ENCODE data around the gene AVPR2.

AVPR2 gene

DNA sequence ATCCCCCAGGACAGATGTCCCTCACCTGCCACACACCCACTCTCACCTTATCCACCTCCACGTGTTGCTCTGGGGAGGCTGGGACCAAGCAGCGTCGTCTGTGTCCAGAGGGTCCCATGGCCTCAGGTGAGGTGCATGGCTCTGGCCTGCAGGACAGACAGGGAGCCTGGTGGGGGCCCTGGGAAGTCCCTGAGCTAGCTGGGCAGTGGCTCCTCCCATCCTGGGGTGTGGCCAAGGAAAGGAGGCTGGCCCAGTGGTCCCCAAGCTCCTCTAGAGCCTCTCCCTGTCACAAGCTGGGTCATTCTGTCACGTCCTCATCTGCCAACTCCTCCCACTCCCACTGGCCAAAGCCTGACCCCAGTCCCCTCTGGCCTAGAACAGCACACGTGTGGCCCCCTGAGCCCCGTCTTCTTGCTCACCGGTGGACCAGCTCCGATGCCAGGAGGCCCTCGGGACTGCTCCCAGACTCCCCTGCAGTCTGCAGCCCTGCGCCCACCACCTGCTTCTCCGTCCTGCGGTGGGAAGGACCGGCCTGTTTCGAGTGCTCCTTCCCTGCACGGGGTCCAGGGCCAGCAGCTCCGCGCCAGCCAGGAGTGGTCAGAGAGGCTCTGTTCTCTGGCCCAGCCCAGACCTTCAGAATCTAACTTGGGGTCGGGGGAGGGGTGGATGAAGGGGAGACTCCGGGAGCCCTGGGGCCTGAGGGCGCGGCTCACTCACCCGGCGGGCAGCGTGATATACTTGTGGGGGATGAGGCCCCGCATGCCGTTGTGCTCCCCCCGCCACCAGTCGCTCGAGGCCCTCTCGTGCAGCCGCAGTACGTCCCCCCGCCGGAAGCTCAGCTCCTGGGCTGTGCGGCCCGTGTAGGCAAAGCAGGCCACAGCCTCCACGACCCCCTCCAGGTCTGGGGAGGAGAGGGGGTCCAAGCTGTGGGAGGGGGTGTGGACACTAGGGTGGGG lies 4.8 kb downstream of the AVPR2 start:
- no peak overlapping the region for H3K4me3 ChIP-seq (ENCODE audit: low read depth in 1 of 2, low read length in 2 of 2)

DNA sequence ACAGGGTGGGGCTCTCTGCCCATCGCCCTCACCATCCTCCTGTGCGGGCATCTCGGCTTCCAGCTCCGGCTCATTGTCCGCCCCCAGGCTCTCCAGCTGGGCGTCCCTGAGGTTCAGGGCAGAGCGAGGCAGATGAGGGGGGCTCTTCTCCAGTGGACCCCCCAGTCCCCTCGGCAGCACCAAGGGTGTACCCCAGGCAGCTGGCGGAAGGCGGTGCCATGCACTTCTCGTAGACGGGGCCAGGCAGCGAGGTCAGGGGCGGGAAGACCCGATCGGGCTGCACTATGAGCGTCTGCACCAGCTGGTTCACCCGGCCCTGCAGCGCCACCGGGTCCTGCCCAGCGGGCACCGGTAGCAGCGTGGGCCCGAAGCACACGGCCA lies 5.5 kb downstream of the AVPR2 start:
- Histone ChIP-seq H3K36me3 (ENCODE audit: control insufficient read depth in 1 of 2, insufficient read depth in 2 of 2, low read length in 2 of 2) (no peaks in the 10 kb centered on the region), H3K27ac (ENCODE audit: low read length) (no peak overlapping the region), H3K9me3 (ENCODE audit: control insufficient read depth in 1 of 2, low read length in 2 of 2) (no peaks in the 10 kb centered on the region), H3K4me1 (ENCODE audit: control insufficient read depth in 1 of 2, insufficient read depth in 2 of 2, low read length in 2 of 2) (no peaks in the 10 kb centered on the region), H3K4me3 (ENCODE audit: low read depth in 1 of 2, low read length in 2 of 2) (no peak overlapping the region), H3K27me3 (ENCODE audit: low read depth, low read length) (no peaks in the 10 kb centered on the region)

More for the DNA sequence above, 4.8 kb downstream of the AVPR2 start:
- Histone ChIP-seq H3K27ac (ENCODE audit: low read length) (no peak overlapping the region), H3K27me3 (ENCODE audit: low read depth, low read length) (no peaks in the 10 kb centered on the region), H3K4me1 (ENCODE audit: control insufficient read depth in 1 of 2, insufficient read depth in 2 of 2, low read length in 2 of 2) (peaks cover 0 to 4% of the 10 kb centered on the region in 2 donors), H3K9me3 (ENCODE audit: control insufficient read depth in 1 of 2, low read length in 2 of 2) (no peaks in the 10 kb centered on the region), H3K36me3 (ENCODE audit: control insufficient read depth in 1 of 2, insufficient read depth in 2 of 2, low read length in 2 of 2) (no peaks in the 10 kb centered on the region)

DNA sequence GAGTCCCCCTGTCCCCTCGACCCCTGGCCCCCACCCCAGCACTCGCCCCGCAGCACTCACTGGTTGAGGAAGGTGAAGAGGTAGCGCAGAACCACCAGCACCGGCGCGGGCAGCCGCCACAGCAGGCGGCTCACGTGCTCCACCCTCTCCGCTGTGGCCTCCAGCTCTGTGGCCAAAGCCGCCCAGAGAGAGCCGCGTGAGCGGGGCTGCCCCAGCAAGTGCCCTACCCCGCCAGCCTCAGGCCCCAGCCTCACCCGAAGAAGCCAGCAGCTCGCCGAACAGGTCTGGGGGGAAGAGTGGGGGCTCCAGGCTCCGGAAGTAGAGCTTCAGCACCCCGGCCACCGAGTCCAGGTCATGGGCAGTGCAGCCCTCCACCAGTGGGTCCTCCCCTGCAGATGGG lies 6.0 kb downstream of the AVPR2 start:
- Histone ChIP-seq H3K4me3 (ENCODE audit: low read depth in 1 of 2, low read length in 2 of 2) (no peak overlapping the region), H3K27me3 (ENCODE audit: low read depth, low read length) (no peaks in the 10 kb centered on the region), H3K9me3 (ENCODE audit: control insufficient read depth in 1 of 2, low read length in 2 of 2) (no peaks in the 10 kb centered on the region), H3K4me1 (ENCODE audit: control insufficient read depth in 1 of 2, insufficient read depth in 2 of 2, low read length in 2 of 2) (no peaks in the 10 kb centered on the region), H3K27ac (ENCODE audit: low read length) (no peak overlapping the region), H3K36me3 (ENCODE audit: control insufficient read depth in 1 of 2, insufficient read depth in 2 of 2, low read length in 2 of 2) (no peaks in the 10 kb centered on the region)

DNA sequence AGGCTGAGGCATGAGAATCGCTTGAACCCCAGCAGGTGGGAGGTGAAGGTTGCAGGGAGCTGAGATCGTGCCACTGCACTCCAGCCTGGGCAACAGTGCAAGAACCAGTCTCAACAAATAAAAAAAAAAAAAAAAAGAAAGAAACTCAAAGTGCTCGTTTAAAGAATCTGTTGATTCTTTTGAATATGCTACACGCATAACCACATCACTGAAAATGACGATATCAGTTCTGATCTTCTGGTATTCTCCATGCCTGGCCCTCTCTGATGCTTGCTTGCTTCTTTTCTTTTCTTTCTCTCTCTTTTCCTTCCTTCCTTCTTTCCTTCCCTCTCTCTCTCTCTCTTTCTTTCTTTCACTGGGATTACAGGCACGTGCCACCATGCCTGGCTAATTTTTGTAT lies 7.3 kb downstream of the AVPR2 start:
- Histone ChIP-seq H3K27me3 (ENCODE audit: low read depth, low read length) (no peaks in the 10 kb centered on the region), H3K4me3 (ENCODE audit: low read depth in 1 of 2, low read length in 2 of 2) (no peak overlapping the region), H3K27ac (ENCODE audit: low read length) (no peak overlapping the region), H3K9me3 (ENCODE audit: control insufficient read depth in 1 of 2, low read length in 2 of 2) (no peaks in the 10 kb centered on the region), H3K36me3 (ENCODE audit: control insufficient read depth in 1 of 2, insufficient read depth in 2 of 2, low read length in 2 of 2) (no peaks in the 10 kb centered on the region), H3K4me1 (ENCODE audit: control insufficient read depth in 1 of 2, insufficient read depth in 2 of 2, low read length in 2 of 2) (no peaks in the 10 kb centered on the region)

DNA sequence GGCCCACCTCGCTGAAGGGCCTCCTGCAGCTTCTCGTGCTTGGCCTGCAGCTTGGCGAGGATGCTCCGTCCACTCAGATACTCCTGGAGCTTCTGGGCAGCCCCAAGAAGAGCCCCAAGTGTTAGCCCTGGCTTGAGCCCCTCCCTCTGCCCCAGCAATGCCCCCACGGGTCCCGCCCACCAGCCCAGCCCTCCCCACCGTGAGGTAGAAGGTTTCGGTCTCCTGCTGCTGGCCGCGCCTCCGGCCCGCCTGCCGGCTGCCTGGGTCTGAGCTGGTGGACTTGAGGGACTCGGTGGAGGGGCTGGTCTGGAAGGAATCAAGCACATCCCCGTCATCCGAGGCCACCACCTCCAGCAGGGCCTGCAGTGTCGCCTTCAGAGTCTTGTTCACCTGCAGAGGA lies 8.7 kb downstream of the AVPR2 start:
- H3K4me1 ChIP-seq (ENCODE audit: control insufficient read depth in 1 of 2, insufficient read depth in 2 of 2, low read length in 2 of 2): no peaks in the 10 kb centered on the region
- H3K27me3 ChIP-seq (ENCODE audit: low read depth, low read length): no peaks in the 10 kb centered on the region
- H3K9me3 ChIP-seq (ENCODE audit: control insufficient read depth in 1 of 2, low read length in 2 of 2): no peaks in the 10 kb centered on the region
- no peaks in the 10 kb centered on the region for H3K36me3 ChIP-seq (ENCODE audit: control insufficient read depth in 1 of 2, insufficient read depth in 2 of 2, low read length in 2 of 2)
- H3K27ac ChIP-seq (ENCODE audit: low read length): no peak overlapping the region
- no peak overlapping the region for H3K4me3 ChIP-seq (ENCODE audit: low read depth in 1 of 2, low read length in 2 of 2)

DNA sequence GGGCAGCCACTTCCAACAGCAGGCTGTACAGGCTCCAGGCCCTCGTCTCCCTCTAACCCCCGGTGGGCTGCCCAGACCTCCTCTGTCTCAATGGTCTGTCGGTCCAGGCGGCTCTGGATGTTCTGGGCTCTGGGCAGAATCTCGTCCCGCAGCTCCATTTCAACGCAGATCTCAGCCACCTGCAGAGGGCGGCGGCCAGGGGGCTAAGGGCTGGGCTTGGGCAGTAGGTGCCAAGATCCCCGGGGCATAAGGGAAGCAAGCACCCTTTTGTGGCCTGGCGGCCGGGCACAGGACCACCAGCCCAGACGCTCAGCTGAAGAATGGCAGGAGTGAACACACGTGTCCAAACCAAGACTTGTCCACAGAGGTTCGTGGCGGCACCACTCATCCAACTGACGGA lies 9.2 kb downstream of the AVPR2 start:
- Histone ChIP-seq H3K36me3 (ENCODE audit: control insufficient read depth in 1 of 2, insufficient read depth in 2 of 2, low read length in 2 of 2) (no peaks in the 10 kb centered on the region), H3K27ac (ENCODE audit: low read length) (no peak overlapping the region), H3K4me3 (ENCODE audit: low read depth in 1 of 2, low read length in 2 of 2) (no peak overlapping the region), H3K4me1 (ENCODE audit: control insufficient read depth in 1 of 2, insufficient read depth in 2 of 2, low read length in 2 of 2) (no peaks in the 10 kb centered on the region), H3K9me3 (ENCODE audit: control insufficient read depth in 1 of 2, low read length in 2 of 2) (no peaks in the 10 kb centered on the region), H3K27me3 (ENCODE audit: low read depth, low read length) (no peaks in the 10 kb centered on the region)

DNA sequence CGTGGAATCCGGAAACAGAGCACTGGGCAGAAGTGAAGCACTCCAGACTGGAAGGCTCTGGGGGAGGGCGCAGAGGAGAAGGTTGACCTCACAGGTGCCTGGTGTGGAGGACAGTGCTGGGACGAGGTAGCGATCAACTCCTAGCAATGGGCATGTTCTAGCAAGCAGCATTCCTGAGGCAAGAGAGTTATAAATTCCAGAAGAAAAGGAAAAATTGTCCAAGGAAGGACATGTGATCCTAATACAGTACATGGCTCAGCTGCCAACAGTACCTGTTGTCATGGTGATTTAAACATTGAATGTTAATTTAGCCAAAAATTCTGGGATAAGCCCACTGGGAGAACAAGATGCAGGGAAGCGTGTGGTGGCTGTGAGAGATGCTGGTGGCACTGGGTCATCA lies 13.4 kb downstream of the AVPR2 start:
- Histone ChIP-seq H3K27me3 (ENCODE audit: low read depth, low read length) (no peaks in the 10 kb centered on the region), H3K36me3 (ENCODE audit: control insufficient read depth in 1 of 2, insufficient read depth in 2 of 2, low read length in 2 of 2) (no peaks in the 10 kb centered on the region), H3K4me3 (ENCODE audit: low read depth in 1 of 2, low read length in 2 of 2) (no peak overlapping the region), H3K4me1 (ENCODE audit: control insufficient read depth in 1 of 2, insufficient read depth in 2 of 2, low read length in 2 of 2) (peaks cover 0 to 17% of the 10 kb centered on the region in 2 donors), H3K9me3 (ENCODE audit: control insufficient read depth in 1 of 2, low read length in 2 of 2) (no peaks in the 10 kb centered on the region), H3K27ac (ENCODE audit: low read length) (no peak overlapping the region)

DNA sequence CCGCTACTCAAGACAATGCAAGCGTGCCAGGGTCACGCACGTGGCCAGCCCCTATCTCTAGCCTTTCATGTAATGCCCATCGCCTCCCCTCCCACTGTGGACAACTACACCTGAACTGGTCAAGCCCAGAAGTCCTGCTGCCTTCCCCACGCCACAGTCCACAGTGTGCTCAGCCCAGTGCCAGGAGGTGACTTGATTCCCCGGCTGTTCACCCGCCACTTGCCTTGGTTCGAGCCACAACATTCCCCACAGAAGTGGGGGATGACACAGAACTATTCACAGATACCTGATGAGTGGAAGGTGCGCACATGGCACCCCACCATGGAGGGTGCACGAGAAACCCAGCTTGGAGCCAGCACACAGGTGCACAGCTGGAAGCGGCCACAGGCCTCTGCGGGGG lies 14.8 kb downstream of the AVPR2 start:
- Histone ChIP-seq H3K9me3 (ENCODE audit: control insufficient read depth in 1 of 2, low read length in 2 of 2) (no peaks in the 10 kb centered on the region), H3K36me3 (ENCODE audit: control insufficient read depth in 1 of 2, insufficient read depth in 2 of 2, low read length in 2 of 2) (no peaks in the 10 kb centered on the region), H3K27ac (ENCODE audit: low read length) (no peak overlapping the region), H3K4me1 (ENCODE audit: control insufficient read depth in 1 of 2, insufficient read depth in 2 of 2, low read length in 2 of 2) (peaks cover 0 to 24% of the 10 kb centered on the region in 2 donors), H3K27me3 (ENCODE audit: low read depth, low read length) (no peaks in the 10 kb centered on the region), H3K4me3 (ENCODE audit: low read depth in 1 of 2, low read length in 2 of 2) (no peak overlapping the region)

DNA sequence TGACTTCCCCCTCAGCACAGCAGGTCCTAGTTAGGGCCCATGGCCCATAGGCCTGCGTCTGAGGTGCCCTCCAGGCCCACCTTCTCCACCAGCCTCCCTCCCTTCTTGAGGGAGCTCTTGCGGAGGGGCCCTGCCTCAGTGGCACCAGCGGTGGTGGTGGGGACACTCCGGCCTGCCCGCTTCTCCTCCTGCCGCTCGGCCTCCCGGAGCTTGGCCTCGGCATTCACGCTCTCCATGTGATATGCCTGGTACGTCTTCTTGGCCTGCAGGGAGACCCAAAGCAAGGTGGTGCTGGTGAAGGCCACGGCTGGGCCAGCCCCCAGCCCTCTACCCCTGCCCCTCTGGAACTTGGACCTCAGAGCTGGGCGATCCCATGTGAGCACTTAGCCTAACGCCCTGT lies 16.1 kb downstream of the AVPR2 start:
- H3K36me3 ChIP-seq (ENCODE audit: control insufficient read depth in 1 of 2, insufficient read depth in 2 of 2, low read length in 2 of 2): no peaks in the 10 kb centered on the region
- H3K27ac ChIP-seq (ENCODE audit: low read length): no peak overlapping the region
- no peaks in the 10 kb centered on the region for H3K27me3 ChIP-seq (ENCODE audit: low read depth, low read length)
- H3K4me1 ChIP-seq (ENCODE audit: control insufficient read depth in 1 of 2, insufficient read depth in 2 of 2, low read length in 2 of 2): peaks cover 0 to 24% of the 10 kb centered on the region in 2 donors
- no peaks in the 10 kb centered on the region for H3K9me3 ChIP-seq (ENCODE audit: control insufficient read depth in 1 of 2, low read length in 2 of 2)
- no peak overlapping the region for H3K4me3 ChIP-seq (ENCODE audit: low read depth in 1 of 2, low read length in 2 of 2)

DNA sequence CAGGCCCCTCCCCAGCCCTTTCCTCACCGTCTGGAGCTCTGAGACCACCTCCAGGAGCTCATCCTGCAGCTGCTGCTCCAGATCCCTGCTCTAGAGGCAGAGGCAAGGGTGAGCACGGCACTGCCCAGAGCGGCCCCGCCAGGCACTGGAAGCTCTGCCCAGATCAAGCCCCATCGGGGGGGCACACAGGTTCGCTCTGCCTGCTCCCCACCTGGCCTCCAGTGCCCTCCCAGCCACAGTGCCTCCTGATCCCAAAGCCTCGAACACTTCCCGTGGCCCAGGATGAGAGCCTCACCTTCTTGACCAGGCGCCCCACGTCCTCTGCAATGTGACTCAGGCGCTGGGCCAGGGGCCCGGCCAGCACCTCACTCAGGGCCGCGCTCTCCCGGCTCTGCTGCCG lies 16.6 kb downstream of the AVPR2 start:
- H3K9me3 ChIP-seq (ENCODE audit: control insufficient read depth in 1 of 2, low read length in 2 of 2): no peaks in the 10 kb centered on the region

DNA sequence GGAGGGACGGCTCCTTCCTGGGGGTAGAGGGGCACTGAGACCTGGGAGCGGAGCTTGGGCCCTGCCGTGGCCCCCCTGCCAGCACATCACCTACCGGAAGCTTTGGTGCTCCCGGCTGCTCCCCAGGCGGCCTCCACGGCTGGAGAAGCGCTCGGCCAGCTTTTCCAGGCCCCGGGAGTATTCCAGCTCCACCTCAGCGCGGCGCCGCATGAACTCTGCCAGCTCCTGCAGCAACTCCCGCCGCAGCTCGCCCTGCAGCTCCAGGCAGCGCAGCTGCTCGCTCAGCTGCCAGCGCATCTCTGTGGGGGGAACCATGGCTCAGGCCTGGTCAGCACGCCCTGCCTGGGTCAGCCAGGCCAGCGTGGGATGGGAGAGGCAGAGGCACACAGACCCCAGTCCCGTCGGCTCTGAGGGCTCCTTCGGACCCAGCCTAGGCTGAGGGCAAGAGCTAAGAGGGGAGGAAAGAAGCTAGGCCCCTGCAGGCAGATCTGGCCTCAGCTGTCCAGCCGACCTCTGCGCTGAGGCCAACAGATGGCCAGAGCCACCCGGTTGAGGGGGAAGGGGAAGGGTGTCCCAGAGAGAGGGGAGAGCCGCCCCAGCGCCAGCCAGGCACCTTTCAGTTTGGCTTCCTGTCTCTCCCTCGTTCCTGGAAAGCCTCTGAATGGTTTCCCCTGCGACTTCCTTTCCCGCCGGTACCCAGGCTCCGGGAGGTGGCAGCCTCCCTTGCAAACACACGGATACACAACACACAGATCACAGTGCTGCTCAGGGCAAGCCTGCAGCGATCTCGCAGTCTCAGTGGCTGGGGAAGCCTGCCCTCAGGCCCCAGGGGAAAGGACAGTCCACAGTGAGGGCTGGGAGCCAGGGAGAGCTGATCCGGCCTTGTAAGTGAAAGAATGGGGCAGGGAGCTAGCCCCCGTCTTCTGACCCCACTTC lies 17.3 kb downstream of the AVPR2 start:
- Histone ChIP-seq H3K4me1 (ENCODE audit: control insufficient read depth in 1 of 2, insufficient read depth in 2 of 2, low read length in 2 of 2) (peaks cover 0 to 28% of the 10 kb centered on the region in 2 donors), H3K27ac (ENCODE audit: low read length) (no peak overlapping the region), H3K27me3 (ENCODE audit: low read depth, low read length) (no peaks in the 10 kb centered on the region), H3K4me3 (ENCODE audit: low read depth in 1 of 2, low read length in 2 of 2) (peak overlapping the region in 1 of 2 donors; percentile 36), H3K36me3 (ENCODE audit: control insufficient read depth in 1 of 2, insufficient read depth in 2 of 2, low read length in 2 of 2) (no peaks in the 10 kb centered on the region), H3K9me3 (ENCODE audit: control insufficient read depth in 1 of 2, low read length in 2 of 2) (no peaks in the 10 kb centered on the region)

More for the DNA sequence above, 16.6 kb downstream of the AVPR2 start:
- peak overlapping the region in 1 of 2 donors; percentile 36 for H3K4me3 ChIP-seq (ENCODE audit: low read depth in 1 of 2, low read length in 2 of 2)
- H3K4me1 ChIP-seq (ENCODE audit: control insufficient read depth in 1 of 2, insufficient read depth in 2 of 2, low read length in 2 of 2): peaks cover 0 to 24% of the 10 kb centered on the region in 2 donors
- no peaks in the 10 kb centered on the region for H3K36me3 ChIP-seq (ENCODE audit: control insufficient read depth in 1 of 2, insufficient read depth in 2 of 2, low read length in 2 of 2)
- no peak overlapping the region for H3K27ac ChIP-seq (ENCODE audit: low read length)
- H3K27me3 ChIP-seq (ENCODE audit: low read depth, low read length): no peaks in the 10 kb centered on the region
